Right ventricle myocardium inferior (tissue), 1 donor: ENCODE data around the gene NACC2. TPM values are rescaled to one million over a fixed set of nuclear protein-coding genes. Genes with fewer than 3 reads are reported as not detected.
A peak's percentile ranks its signal among the peaks of the same experiment; 100 is the strongest.
"Not testable (repeated sequence)": the region's sequence is repeated elsewhere in the genome, so short reads cannot be mapped to it uniquely, and the experiment has no call there.

Experiments
- ATAC-seq: fragments of 200-7000 bp; cut with Tn5 transposase; one replicate; pipeline ENCODE4 v1.9.1; 2020; ENCODE audit warnings: mild to moderate bottlenecking, moderate library complexity
- DNase-seq: peaks from one replicate; pipeline ENCODE4 v3.0.0; 2021; ENCODE audit errors: missing footprints
- intact Hi-C: fragments of 100-400 bp; cut with DNase I; formaldehyde crosslinking; loops from one replicate; pipeline ENCODE4 v1.11.0; 2022
- total RNA-seq: library from RNA; stranded (reverse); fragmentation: NEBNext Ultra II Directional; extraction: Animal tissue kit (Norgen Biotek cat#: 25700); gene quantifications from one replicate; pipeline ENCODE4 v1.2.1, GENCODE V29; 2021
- donor health status: DM: no; HTN: yes; CAD: no; lungs with severe emphysema.

Gene NACC2
- total RNA-seq, 1 donor from 2014 or later = 37.0 TPM

- peak; percentile 78 for DNase-seq
- intact Hi-C loops = no loop called here
- ATAC-seq = no peak
Observed at GRCh38 chr9:136075881-136076678, 19.0 kb downstream of the NACC2 start.

GRCh38 chr9:136075134-136075841, 19.8 kb downstream of the NACC2 start:
- intact Hi-C loops = no loop called here
- DNase-seq = peak; percentile 61
- ATAC-seq = no peak

- DNase-seq = peak; percentile 40
- no peak for ATAC-seq
- intact Hi-C loops = no loop called here
Observed at GRCh38 chr9:136074706-136075105, 20.4 kb downstream of the NACC2 start.

- no peak for ATAC-seq
- peak; percentile 28 for DNase-seq
- intact Hi-C loops = no loop called here
Observed at GRCh38 chr9:136062657-136063439, 32.2 kb downstream of the NACC2 start.

- intact Hi-C loops, ATAC-seq, DNase-seq: not testable (repeated sequence)
Observed at GRCh38 chr9:136061916-136062315, 33.2 kb downstream of the NACC2 start.

- intact Hi-C loops = no loop called here
- ATAC-seq (no peak), DNase-seq (peak; percentile 48)
Observed at GRCh38 chr9:136061405-136061804, 33.7 kb downstream of the NACC2 start.

- intact Hi-C loops = no loop called here
- ATAC-seq (no peak), DNase-seq (peak; percentile 7)
Observed at GRCh38 chr9:136060671-136061371, 34.3 kb downstream of the NACC2 start.

GRCh38 chr9:136059851-136060670, 35.0 kb downstream of the NACC2 start:
- intact Hi-C loops = no loop called here
- ATAC-seq (no peak), DNase-seq (peak; percentile 32)

- intact Hi-C loops = no loop called here
- DNase-seq (peak; percentile 49), ATAC-seq (no peak)
Observed at GRCh38 chr9:136059321-136059791, 35.7 kb downstream of the NACC2 start.

- intact Hi-C loops = no loop called here
- ATAC-seq (no peak), DNase-seq (peak; percentile 41)
Observed at GRCh38 chr9:136058801-136059302, 36.2 kb downstream of the NACC2 start.

GRCh38 chr9:136058084-136058483, 37.0 kb downstream of the NACC2 start:
- peak; percentile 61 for DNase-seq
- ATAC-seq = no peak
- intact Hi-C loops = no loop called here

GRCh38 chr9:136057236-136058081, 37.6 kb downstream of the NACC2 start:
- DNase-seq = no peak
- intact Hi-C loops = no loop called here
- no peak for ATAC-seq

GRCh38 chr9:136056546-136057235, 38.4 kb downstream of the NACC2 start:
- ATAC-seq (no peak), DNase-seq (no peak)
- intact Hi-C loops = no loop called here

- no peak for ATAC-seq
- intact Hi-C loops = no loop called here
- peak; percentile 32 for DNase-seq
Observed at GRCh38 chr9:136055715-136056545, 39.2 kb downstream of the NACC2 start.
